ENCODE measurements around the gene TBC1D22A.

GRCh38 chr22:46871826-46872225 lies 109.4 kb downstream of the TBC1D22A start:
- TF ChIP-seq ATF3 (IDR thresholded peaks at IDR 0.05) (no peak), TAF1 (conservative IDR thresholded peaks at IDR 0.05) (no peak), CTCF (IDR thresholded peaks at IDR 0.05; ENCODE audit: low read depth, low read length, missing input control) (no peak), GABPA (IDR thresholded peaks at IDR 0.05 in 1 of 2, conservative IDR thresholded peaks at IDR 0.05 in 1 of 2) (no peak), HNF4G (IDR thresholded peaks at IDR 0.05) (no peak), YY1 (IDR thresholded peaks at IDR 0.05) (no peak), ZBTB33 (IDR thresholded peaks at IDR 0.05) (no peak), RAD21 (IDR thresholded peaks at IDR 0.05) (no peak), REST (IDR thresholded peaks at IDR 0.05) (no peak), MAX (IDR thresholded peaks at IDR 0.05) (no peak)
